ENCODE results near the gene RASL10A. TPM values are rescaled to one million over a fixed set of nuclear protein-coding genes. Genes with fewer than 3 reads are reported as not detected.
A peak's percentile ranks its signal among the peaks of the same experiment; 100 is the strongest.

The RASL10A gene
- total RNA-seq, 2 experiments from 2014 or later: 1.4 to 1.6 TPM

DNA sequence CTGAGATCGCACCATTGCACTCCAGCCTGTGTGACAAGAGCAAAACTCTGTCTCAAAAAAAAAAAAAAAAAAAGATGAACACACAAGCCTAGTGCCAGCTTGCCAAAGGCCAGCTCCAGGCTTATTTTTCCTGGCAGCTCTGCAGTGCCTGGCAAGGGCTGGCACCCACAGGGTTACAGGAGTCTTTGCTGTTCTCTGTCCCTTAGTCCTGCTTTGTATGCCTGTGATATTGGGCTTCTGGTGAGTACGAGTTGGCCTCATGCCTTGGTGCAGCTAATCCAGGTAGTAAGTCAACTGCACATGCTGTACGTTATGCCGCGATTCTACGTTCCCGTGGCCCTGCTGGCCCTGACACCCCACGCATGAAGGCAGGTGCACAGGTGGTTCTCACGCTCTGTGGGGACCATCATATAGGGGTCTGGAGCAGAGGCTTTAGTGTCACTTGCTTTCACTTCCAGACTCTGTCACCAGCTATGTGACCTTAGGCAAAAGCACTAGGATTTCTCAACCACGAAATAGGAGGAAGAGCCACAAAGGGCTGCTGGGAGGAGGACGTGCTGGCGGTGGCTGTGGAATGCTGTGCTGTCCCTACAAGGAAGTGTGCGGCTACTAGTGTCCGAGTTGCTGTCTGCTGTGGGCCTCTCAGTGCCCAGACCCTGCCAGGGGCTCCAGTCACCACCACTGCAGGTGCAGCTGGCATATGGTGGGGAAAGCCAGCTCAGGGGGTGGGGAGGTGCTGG lies 21.4 kb upstream of the RASL10A start:
- CTCF ChIA-PET: no interaction called here
- Mint-ChIP-seq H3K4me1 (ENCODE audit: low read depth) (no peaks in the 10 kb centered on the region), H3K4me3 (no peak overlapping the region), H3K36me3 (ENCODE audit: low read depth) (peaks cover 40% of the 10 kb centered on the region), H3K27ac (no peak overlapping the region), H3K27me3 (ENCODE audit: low read depth) (no peaks in the 10 kb centered on the region), H3K9me3 (ENCODE audit: insufficient read depth) (no peaks in the 10 kb centered on the region)
- no peak for DNase-seq
- POLR2A ChIA-PET: no interaction called here
- ATAC-seq: no peak

GRCh38 chr22:29335656-29336055 lies 20.2 kb upstream of the RASL10A start:
- DNase-seq (no peak), ATAC-seq (no peak)
- ChIA-PET POLR2A (interaction anchor here (0.5 kb wide), 1 partner anchor 236 kb away, joined by 3 read pairs; no protein-coding TSS in a partner anchor), CTCF (no interaction called here)
- Mint-ChIP-seq H3K9me3 (ENCODE audit: insufficient read depth) (no peaks in the 10 kb centered on the region), H3K4me3 (no peak overlapping the region), H3K36me3 (ENCODE audit: low read depth) (peaks cover 38% of the 10 kb centered on the region), H3K27ac (no peak overlapping the region), H3K27me3 (ENCODE audit: low read depth) (no peaks in the 10 kb centered on the region), H3K4me1 (ENCODE audit: low read depth) (no peaks in the 10 kb centered on the region)

DNA sequence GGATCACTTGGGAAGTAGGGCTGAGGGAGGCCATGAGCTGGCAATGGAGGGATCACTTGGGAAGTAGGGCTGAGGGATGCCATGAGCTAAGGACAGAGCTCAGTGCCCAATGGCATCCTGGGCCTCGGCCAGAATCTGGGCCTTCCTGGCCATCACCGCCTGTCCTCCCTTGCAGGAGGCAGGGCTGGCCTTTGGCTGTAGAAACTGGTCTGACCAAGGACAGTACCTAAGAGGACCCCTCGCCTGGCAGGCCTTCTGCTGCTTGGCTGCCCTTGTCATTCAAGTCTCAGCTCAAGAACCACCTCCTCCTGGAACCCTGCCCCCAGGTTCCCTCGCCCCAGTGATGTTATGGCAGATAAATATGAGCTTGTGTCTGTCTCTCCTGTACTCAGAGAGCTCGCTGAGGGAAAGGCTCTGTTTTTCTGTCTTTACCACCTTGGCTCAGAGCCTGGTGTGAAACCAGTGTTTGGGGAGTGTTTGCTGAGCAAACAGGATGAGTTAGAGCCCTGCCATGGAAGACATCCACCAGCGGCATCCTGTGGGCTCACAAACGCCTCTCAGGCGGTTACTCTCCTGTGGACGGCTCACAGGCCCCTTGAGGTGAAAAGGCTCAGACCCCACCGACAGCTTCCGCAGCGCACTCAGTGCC lies 19.3 kb upstream of the RASL10A start:
- DNase-seq (no peak), ATAC-seq (no peak)
- CTCF ChIA-PET: no interaction called here
- Mint-ChIP-seq H3K4me1 (ENCODE audit: low read depth) (no peaks in the 10 kb centered on the region), H3K36me3 (ENCODE audit: low read depth) (peaks cover 38% of the 10 kb centered on the region), H3K27ac (no peak overlapping the region), H3K4me3 (no peak overlapping the region), H3K27me3 (ENCODE audit: low read depth) (no peaks in the 10 kb centered on the region), H3K9me3 (ENCODE audit: insufficient read depth) (no peaks in the 10 kb centered on the region)
- POLR2A ChIA-PET: no interaction called here

DNA sequence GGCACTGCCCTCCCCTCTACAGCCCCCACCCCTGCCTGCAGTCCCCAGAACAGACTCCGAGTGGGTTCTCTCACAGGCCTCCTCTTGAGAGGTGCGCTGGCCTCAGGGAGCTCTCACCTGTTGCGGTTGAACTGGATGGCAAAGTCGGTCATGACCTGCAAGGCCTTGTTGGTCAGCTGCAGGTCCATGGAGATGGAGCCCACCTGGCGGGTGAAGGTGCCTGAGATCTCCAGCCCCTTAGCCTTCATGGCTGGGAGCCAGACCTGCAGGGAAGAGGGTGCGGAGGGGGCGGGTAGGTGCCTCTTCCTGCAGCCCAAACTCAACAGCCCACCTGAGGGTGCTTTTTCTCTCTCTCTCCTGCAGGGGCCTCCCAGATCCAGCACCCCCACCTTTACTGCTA lies 18.7 kb upstream of the RASL10A start:
- Mint-ChIP-seq H3K36me3 (ENCODE audit: low read depth) (peaks cover 39% of the 10 kb centered on the region), H3K27me3 (ENCODE audit: low read depth) (no peaks in the 10 kb centered on the region), H3K4me3 (no peak overlapping the region), H3K4me1 (ENCODE audit: low read depth) (no peaks in the 10 kb centered on the region), H3K27ac (no peak overlapping the region), H3K9me3 (ENCODE audit: insufficient read depth) (no peaks in the 10 kb centered on the region)
- ATAC-seq (no peak), DNase-seq (no peak)
- ChIA-PET CTCF (no interaction called here), POLR2A (no interaction called here)

GRCh38 chr22:29332886-29333496 lies 17.5 kb upstream of the RASL10A start:
- H3K4me3 Mint-ChIP-seq: no peak overlapping the region
- DNase-seq (no peak), ATAC-seq (no peak)
- no peak overlapping the region for H3K27ac Mint-ChIP-seq
- H3K36me3 Mint-ChIP-seq (ENCODE audit: low read depth): peaks cover 30% of the 10 kb centered on the region
- no peaks in the 10 kb centered on the region for H3K4me1 Mint-ChIP-seq (ENCODE audit: low read depth)
- CTCF ChIA-PET: no interaction called here
- POLR2A ChIA-PET: no interaction called here
- no peaks in the 10 kb centered on the region for H3K27me3 Mint-ChIP-seq (ENCODE audit: low read depth)
- no peaks in the 10 kb centered on the region for H3K9me3 Mint-ChIP-seq (ENCODE audit: insufficient read depth)

- POLR2A ChIA-PET: no interaction called here
- Mint-ChIP-seq H3K27ac (no peak overlapping the region), H3K36me3 (ENCODE audit: low read depth) (peaks cover 27% of the 10 kb centered on the region), H3K4me1 (ENCODE audit: low read depth) (no peaks in the 10 kb centered on the region), H3K4me3 (no peak overlapping the region), H3K27me3 (ENCODE audit: low read depth) (no peaks in the 10 kb centered on the region), H3K9me3 (ENCODE audit: insufficient read depth) (no peaks in the 10 kb centered on the region)
- ATAC-seq (no peak), DNase-seq (no peak)
- CTCF ChIA-PET: no interaction called here
These were observed 16.3 kb upstream of the RASL10A start for GRCh38 chr22:29331658-29332300.

- DNase-seq (no peak), ATAC-seq (no peak)
- Mint-ChIP-seq H3K27ac (no peak overlapping the region), H3K4me3 (no peak overlapping the region), H3K9me3 (ENCODE audit: insufficient read depth) (no peaks in the 10 kb centered on the region), H3K27me3 (ENCODE audit: low read depth) (no peaks in the 10 kb centered on the region), H3K36me3 (ENCODE audit: low read depth) (peaks cover 27% of the 10 kb centered on the region), H3K4me1 (ENCODE audit: low read depth) (no peaks in the 10 kb centered on the region)
- POLR2A ChIA-PET: no interaction called here
- CTCF ChIA-PET: no interaction called here
These were observed 15.7 kb upstream of the RASL10A start for GRCh38 chr22:29331213-29331612.

DNA sequence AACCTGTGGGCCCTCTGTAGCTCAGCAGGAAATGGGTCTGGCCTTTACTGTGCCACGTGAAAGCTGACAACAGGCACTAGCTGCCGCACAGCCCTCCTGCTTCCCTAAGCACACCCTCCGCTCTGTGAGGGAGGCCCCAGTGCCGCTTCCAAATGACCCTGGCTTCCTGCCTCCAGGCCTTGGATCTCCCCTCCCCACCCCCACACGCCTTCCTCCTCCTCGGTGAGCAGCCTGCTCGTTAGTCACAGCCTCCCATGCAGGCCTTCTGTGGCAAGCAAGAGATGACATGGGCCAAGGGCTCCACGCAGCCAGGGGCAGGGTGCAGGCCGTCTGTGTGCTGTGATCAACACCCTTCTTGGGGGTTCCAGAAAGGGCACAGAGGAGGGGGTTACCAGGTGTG lies 15.3 kb upstream of the RASL10A start:
- ATAC-seq (no peak), DNase-seq (no peak)
- Mint-ChIP-seq H3K4me3 (no peak overlapping the region), H3K27ac (no peak overlapping the region), H3K36me3 (ENCODE audit: low read depth) (peaks cover 23% of the 10 kb centered on the region), H3K9me3 (ENCODE audit: insufficient read depth) (no peaks in the 10 kb centered on the region), H3K4me1 (ENCODE audit: low read depth) (no peaks in the 10 kb centered on the region), H3K27me3 (ENCODE audit: low read depth) (no peaks in the 10 kb centered on the region)
- ChIA-PET CTCF (no interaction called here), POLR2A (no interaction called here)

DNA sequence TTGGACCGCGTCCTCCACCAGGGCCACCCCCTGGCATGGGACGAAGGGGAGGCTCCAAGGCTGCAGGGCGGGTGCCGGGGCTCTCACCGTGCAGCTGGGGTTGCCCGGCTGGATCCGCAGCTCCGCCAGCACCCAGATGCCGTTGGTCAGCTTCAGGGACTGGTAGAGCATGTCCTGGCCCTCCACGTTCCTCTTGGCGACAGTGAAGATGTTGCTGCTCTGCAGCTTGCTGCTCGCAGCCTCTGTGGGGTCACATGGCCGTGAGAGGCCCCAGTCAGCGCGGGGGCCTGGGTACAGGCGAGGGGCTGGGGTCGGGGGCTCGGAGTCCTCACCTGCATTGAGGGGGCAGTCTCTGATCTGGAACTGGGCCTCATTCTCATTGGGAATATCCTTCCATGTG lies 14.8 kb upstream of the RASL10A start:
- CTCF ChIA-PET: no interaction called here
- peaks cover 18% of the 10 kb centered on the region for H3K36me3 Mint-ChIP-seq (ENCODE audit: low read depth)
- no peaks in the 10 kb centered on the region for H3K27me3 Mint-ChIP-seq (ENCODE audit: low read depth)
- H3K4me1 Mint-ChIP-seq (ENCODE audit: low read depth): no peaks in the 10 kb centered on the region
- H3K4me3 Mint-ChIP-seq: no peak overlapping the region
- POLR2A ChIA-PET: no interaction called here
- H3K9me3 Mint-ChIP-seq (ENCODE audit: insufficient read depth): no peaks in the 10 kb centered on the region
- no peak for ATAC-seq
- H3K27ac Mint-ChIP-seq: no peak overlapping the region
- DNase-seq: no peak

- DNase-seq (no peak), ATAC-seq (no peak)
- no peaks in the 10 kb centered on the region for H3K9me3 Mint-ChIP-seq (ENCODE audit: insufficient read depth)
- H3K27me3 Mint-ChIP-seq (ENCODE audit: low read depth): no peaks in the 10 kb centered on the region
- peaks cover 15% of the 10 kb centered on the region for H3K36me3 Mint-ChIP-seq (ENCODE audit: low read depth)
- H3K4me3 Mint-ChIP-seq: no peak overlapping the region
- H3K4me1 Mint-ChIP-seq (ENCODE audit: low read depth): no peaks in the 10 kb centered on the region
- H3K27ac Mint-ChIP-seq: peak overlapping the region; percentile 50
- ChIA-PET POLR2A (no interaction called here), CTCF (no interaction called here)
These were observed 14.1 kb upstream of the RASL10A start for GRCh38 chr22:29329581-29329980.

DNA sequence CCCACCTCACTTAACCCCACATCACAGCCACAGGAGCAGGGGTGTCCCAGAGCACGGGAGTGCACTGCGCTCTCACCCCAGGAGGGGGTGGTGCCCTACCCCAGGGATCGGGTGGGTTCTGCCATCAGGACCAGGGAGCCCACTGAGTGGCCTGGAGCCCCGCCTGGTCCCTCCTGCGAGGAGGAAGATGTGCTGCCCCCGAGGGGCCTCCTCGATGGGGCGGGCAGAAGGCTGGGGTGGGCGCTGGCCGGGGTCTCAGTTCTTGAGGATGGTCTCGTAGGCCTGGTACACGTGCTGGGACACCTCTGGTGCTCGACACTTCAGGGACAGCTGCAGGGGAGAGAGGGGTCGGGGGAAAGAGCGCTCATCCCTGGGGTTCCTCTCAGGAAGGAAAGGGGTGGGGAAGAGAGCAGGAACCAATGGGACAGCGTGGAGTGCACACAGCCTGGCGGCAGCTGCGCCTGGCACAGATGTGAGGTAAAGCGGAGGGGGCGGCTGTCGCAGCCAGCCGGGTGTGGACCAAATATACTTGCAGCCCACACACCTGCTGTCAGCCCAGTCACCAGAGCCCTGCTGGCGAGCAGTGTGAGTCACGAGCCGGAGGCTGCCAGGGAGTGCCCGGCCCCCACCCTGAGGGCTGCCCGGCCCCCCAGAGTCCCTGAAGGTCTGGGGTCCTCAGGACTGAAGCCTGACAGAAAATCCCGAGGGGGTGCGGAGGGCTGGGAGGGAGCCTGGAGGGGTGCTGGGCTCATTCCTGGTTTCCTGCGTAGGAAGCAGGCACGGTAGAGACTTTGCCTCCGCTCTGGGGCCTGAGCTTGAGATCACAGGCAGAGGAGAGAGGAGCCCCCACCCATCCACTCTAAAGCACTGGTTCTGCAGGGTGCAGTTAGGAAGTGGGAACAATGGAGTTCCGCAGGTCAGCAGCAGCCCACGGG lies 13.3 kb upstream of the RASL10A start:
- ATAC-seq: no peak
- H3K27me3 Mint-ChIP-seq (ENCODE audit: low read depth): no peaks in the 10 kb centered on the region
- H3K4me1 Mint-ChIP-seq (ENCODE audit: low read depth): no peaks in the 10 kb centered on the region
- H3K36me3 Mint-ChIP-seq (ENCODE audit: low read depth): peaks cover 12% of the 10 kb centered on the region
- no peak overlapping the region for H3K27ac Mint-ChIP-seq
- H3K9me3 Mint-ChIP-seq (ENCODE audit: insufficient read depth): no peaks in the 10 kb centered on the region
- no peak overlapping the region for H3K4me3 Mint-ChIP-seq
- no peak for DNase-seq
- ChIA-PET POLR2A (no interaction called here), CTCF (no interaction called here)

All from activated CD8-positive, alpha-beta T cell treated with anti-CD3 and anti-CD28 coated beads, Interleukin-2, amount 10 ng/mL, durations not matched to agents 7 days and 5 days (primary cell).